Stimulated activated CD4-positive, alpha-beta T cell treated with anti-CD3 and anti-CD28 coated beads, Interleukin-12 subunit alpha, Interleukin-12 subunit beta, amount 100 ng/mL, for 48 hours (primary cell): ENCODE data around the gene MAML3.

ENCODE experiments used
- DNase-seq, 3 donors: peaks; one replicate each; pipeline ENCODE4 v3.0.0-alpha.2; 2020; ENCODE audit warnings: low read depth in 2 of 3, low spot score in 1 of 3

The MAML3 gene

DNA sequence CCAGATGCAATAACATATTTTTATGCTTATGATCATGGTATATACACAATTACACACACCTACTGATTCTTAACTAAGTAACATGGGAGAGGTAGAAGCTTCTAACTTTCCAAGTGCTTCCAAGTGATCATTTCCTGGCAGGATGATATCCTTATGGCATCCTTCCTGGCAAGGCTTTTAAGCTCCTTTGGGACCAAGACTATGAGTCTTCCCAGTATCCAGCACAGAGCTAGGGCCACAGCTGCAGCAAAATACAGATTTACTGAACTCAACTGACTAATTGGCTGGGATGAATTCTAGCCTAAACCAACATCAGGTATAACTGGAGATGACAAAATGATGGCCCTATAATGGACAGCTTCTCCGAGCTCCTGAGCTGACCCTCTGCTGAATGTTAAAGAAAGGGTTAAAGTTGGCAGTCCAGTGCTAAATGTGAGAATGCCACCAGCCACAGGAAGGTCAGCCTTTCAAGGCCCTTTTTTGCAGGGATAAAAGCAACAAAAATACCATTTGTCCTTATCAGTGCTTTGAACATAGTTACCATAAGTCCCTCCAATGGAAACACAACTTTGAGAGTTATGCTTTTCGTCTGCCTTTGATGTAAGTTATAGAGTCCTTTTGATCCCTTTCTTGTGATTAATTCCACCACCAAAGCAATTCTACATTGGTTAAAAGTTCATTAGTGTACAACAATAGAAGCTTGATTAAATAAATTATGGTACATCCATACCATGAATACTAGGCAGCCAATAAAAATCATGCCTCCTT, 415.0 kb downstream of the MAML3 start:
- no peak for DNase-seq

GRCh38 chr4:139736661-139737060, 417.3 kb downstream of the MAML3 start:
- DNase-seq = no peak

DNA sequence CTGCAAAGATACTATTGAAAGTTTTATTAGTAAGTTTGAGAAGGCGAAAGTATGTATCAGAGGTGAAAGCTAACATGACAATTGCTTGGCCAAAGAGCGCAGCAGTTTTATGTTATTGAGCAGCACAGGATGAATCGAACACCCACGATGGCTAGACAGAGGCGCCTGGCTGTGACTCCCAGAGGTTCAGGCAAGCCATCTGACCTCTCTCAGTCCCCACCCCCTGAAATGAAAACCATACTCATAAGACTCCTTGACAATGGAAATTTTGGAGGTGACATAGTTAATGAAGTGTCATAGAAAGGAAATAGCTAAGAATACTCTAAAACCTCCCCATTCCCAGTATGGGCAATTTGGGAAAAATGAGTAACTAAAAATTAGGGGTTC, 417.7 kb downstream of the MAML3 start:
- no peak for DNase-seq

- no peak for DNase-seq
Measured at GRCh38 chr4:139735381-139736273, 418.4 kb downstream of the MAML3 start.

GRCh38 chr4:139734875-139735380, 419.1 kb downstream of the MAML3 start:
- DNase-seq = peak; percentile 30 to 44 (median 41)

DNA sequence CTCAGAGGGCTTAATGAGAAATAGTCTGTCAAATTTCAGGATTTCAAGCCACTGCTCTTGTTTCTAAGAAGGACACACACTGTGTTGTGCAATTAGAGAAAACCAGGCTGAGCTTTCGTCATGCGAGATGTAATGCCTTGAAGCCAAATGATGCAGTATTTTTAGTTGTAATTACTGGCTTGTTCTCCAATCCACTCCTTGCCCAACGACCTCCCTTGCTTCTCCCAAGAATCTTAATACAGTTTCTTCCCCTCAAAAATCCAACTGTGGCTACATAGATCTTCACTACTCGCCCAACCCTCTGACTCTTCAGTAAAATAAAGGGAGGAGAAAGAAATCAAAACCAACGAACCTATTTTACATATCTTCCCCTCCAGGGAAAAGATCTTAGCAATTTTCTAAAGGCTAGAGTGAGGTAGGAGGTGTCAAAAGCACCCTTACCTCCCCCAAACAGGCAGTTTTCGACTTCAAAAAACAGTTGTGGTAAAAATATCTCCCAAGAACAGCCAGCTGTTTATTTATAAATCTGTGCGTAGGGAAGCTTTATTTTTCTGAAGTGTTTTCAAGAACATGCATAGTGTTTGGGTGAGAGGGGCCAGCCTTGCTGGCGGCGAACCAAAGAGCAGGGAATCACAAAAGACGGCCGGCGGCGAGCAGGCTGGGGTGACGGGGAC, 419.6 kb downstream of the MAML3 start:
- no peak for DNase-seq

- no peak for DNase-seq
Measured at GRCh38 chr4:139732991-139733570, 420.9 kb downstream of the MAML3 start.

- DNase-seq = no peak
Measured at GRCh38 chr4:139728840-139729239, 425.1 kb downstream of the MAML3 start.

GRCh38 chr4:139728146-139728545, 425.8 kb downstream of the MAML3 start:
- no peak for DNase-seq

GRCh38 chr4:139726615-139727014, 427.4 kb downstream of the MAML3 start:
- DNase-seq = no peak

GRCh38 chr4:139725236-139725635, 428.7 kb downstream of the MAML3 start:
- DNase-seq = no peak

DNA sequence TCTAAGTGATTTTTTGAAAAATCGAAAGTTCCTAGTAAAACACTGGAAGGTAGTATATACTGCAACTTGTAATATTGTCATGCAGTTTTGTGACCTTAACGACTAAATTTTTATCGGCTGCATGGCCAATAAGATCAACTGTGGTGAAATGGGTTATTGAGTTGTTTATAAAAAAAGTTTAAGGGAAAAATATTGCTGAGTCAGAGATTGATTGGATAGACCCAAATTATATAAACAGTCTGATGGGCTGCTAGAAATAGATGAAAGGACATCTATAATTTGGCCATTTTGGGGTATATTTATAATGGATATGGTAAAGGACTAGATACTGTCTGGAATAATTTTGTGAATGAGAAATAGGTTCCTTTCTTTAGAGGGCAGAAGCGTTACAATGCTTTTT, 432.2 kb downstream of the MAML3 start:
- no peak for DNase-seq

GRCh38 chr4:139720806-139721205, 433.2 kb downstream of the MAML3 start:
- no peak for DNase-seq

GRCh38 chr4:139719381-139720101, 434.4 kb downstream of the MAML3 start:
- no peak for DNase-seq

GRCh38 chr4:139718833-139719232, 435.2 kb downstream of the MAML3 start:
- no peak for DNase-seq

DNA sequence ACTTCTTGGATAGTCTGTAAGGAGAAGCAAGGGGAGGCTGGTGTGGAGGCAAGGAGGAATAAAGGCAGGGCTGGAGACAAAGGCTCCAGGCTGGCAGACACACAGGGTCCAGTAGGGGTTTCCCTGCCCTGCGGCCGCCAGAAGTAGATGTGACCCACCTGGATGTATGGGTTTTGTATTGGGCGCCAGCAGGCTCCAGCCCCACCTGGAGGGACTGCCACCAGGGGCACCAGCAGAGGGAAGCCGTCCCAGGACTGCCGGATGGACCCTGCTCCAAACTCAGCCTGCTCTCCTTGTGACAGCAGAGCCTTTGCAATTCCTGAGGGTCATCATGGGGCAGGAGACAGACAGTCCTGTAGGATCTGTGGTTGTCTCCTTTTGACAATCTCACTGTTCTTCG, 435.6 kb downstream of the MAML3 start:
- no peak for DNase-seq

GRCh38 chr4:139715746-139716391, 438.1 kb downstream of the MAML3 start:
- no peak for DNase-seq

DNA sequence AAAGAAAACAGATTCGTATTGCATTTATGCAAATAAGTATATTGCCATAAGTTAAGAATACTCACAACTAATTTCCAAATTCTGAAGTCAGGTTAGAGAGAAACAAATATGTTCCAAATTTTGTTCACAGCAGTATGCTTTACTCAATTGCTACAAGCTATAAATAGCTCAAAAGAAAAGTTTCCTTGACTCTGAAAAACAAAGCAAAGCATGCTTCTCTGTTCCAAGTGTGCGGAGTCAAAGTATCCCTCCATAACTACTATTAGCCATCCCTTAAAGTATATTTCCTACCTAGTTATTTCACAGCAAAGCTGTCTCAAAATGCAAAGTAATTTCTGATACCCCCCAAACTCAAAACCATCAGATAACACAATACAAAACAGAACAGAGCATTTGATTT, 441.1 kb downstream of the MAML3 start:
- DNase-seq = no peak

GRCh38 chr4:139711461-139711860, 442.5 kb downstream of the MAML3 start:
- DNase-seq = no peak

- no peak for DNase-seq
Measured at GRCh38 chr4:139710073-139710472, 443.9 kb downstream of the MAML3 start.
